Glutamatergic neuron (in vitro differentiated cells): Measurements from ENCODE around the gene SOX5. TPM values are rescaled to one million over a fixed set of nuclear protein-coding genes. Genes with fewer than 3 reads are reported as not detected.
"Not testable (repeated sequence)": the region's sequence is repeated elsewhere in the genome, so short reads cannot be mapped to it uniquely, and the experiment has no call there.

ENCODE experiments used
- DNase-seq: peaks from one replicate; pipeline ENCODE4 v3.0.0; 2022
- H3K27ac Mint-ChIP-seq: one replicate; pipeline ENCODE4 v1.8.0; 2020; ENCODE audit warnings: mild to moderate bottlenecking, mixed read lengths, inconsistent platforms; ENCODE audit not compliant: unreplicated experiment
- H3K27me3 Mint-ChIP-seq: one replicate; pipeline ENCODE4 v1.8.0; 2020; ENCODE audit warnings: mild to moderate bottlenecking, moderate library complexity, mixed read lengths, inconsistent platforms; ENCODE audit not compliant: unreplicated experiment
- H3K36me3 Mint-ChIP-seq: one replicate; pipeline ENCODE4 v1.8.0; 2020; ENCODE audit warnings: mild to moderate bottlenecking, mixed read lengths, inconsistent platforms; ENCODE audit not compliant: unreplicated experiment
- H3K4me1 Mint-ChIP-seq: one replicate; pipeline ENCODE4 v1.8.0; 2020; ENCODE audit warnings: mild to moderate bottlenecking, low read depth, mixed read lengths, inconsistent platforms; ENCODE audit not compliant: unreplicated experiment
- H3K4me3 Mint-ChIP-seq: one replicate; pipeline ENCODE4 v1.8.0; 2020; ENCODE audit warnings: mild to moderate bottlenecking, mixed read lengths, inconsistent platforms; ENCODE audit not compliant: unreplicated experiment
- H3K9me3 Mint-ChIP-seq: one replicate; pipeline ENCODE4 v1.8.0; 2020; ENCODE audit warnings: mild to moderate bottlenecking, moderate library complexity, mixed read lengths, inconsistent platforms; ENCODE audit not compliant: unreplicated experiment
- CTCF ChIP-seq: fragments of 200-600 bp; sonication (generic); IDR thresholded peaks from one replicate; pipeline ENCODE4 v1.5.0; 2021; ENCODE audit not compliant: partially characterized antibody, unreplicated experiment
- total RNA-seq: library from RNA; stranded (reverse); fragmentation: NEBNext Ultra II Directional; extraction: Animal tissue kit (Norgen Biotek cat#: 25700); gene quantifications from one replicate; pipeline ENCODE4 v1.2.1, GENCODE V29; 2021; ENCODE audit not compliant: unreplicated experiment

Gene SOX5
- total RNA-seq, 1 donor from 2014 or later = 118 TPM

DNA sequence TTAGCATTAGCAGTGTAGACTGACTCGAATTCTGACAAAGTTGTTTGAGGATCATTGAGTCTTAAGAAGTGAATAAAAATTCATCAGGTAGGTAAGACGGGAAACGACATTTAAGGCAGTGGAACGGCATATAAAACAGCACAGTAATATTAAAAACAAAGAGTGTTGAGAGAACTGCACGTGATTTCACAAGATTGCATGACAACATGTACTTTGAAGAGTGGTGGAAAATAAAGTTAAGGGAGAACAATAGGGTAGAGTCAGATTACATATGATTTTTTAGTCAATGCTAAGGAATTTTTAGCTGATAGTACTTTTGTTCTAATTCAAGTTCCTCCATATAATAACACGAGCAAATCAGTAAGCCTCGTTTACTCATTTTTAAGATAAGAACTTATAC is 115.4 kb downstream of the SOX5 start:
- H3K27me3 Mint-ChIP-seq = no peaks in the 10 kb centered on the region
- TF ChIP-seq CTCF = no peak
- H3K27ac Mint-ChIP-seq = no peak overlapping the region
- H3K9me3 Mint-ChIP-seq = no peaks in the 10 kb centered on the region
- no peak overlapping the region for H3K4me3 Mint-ChIP-seq
- no peak for DNase-seq
- H3K36me3 Mint-ChIP-seq = no peaks in the 10 kb centered on the region
- peaks cover 12% of the 10 kb centered on the region for H3K4me1 Mint-ChIP-seq

GRCh38 chr12:23831739-23832138 is 117.7 kb downstream of the SOX5 start:
- no peaks in the 10 kb centered on the region for H3K27me3 Mint-ChIP-seq
- H3K4me1 Mint-ChIP-seq = peaks cover 17% of the 10 kb centered on the region
- H3K36me3 Mint-ChIP-seq = no peaks in the 10 kb centered on the region
- TF ChIP-seq CTCF = no peak
- H3K9me3 Mint-ChIP-seq = no peaks in the 10 kb centered on the region
- H3K27ac Mint-ChIP-seq = no peak overlapping the region
- DNase-seq = no peak
- H3K4me3 Mint-ChIP-seq = no peak overlapping the region

DNA sequence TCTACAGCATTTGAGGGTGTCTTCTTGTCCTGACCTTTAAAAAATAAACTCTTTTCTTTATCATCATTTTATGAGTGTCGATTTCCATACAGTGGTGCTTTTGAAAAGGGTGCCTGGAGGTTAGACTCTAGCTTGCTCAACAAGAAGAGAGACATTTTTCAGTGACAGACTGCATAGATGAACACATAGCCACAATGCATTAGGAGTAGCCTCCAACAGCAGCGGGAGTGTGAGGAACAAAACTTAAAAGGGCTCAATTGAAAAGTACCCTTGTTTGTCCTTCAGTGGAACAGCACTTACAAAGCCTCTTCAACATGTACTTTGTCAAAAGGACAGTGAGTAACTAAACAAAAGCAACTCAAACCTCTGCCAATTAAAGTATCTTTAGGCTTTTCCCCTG is 119.3 kb downstream of the SOX5 start:
- H3K36me3 Mint-ChIP-seq = no peaks in the 10 kb centered on the region
- no peak for DNase-seq
- H3K27me3 Mint-ChIP-seq = no peaks in the 10 kb centered on the region
- TF ChIP-seq CTCF = no peak
- H3K4me1 Mint-ChIP-seq = peaks cover 19% of the 10 kb centered on the region
- no peak overlapping the region for H3K27ac Mint-ChIP-seq
- H3K9me3 Mint-ChIP-seq = no peaks in the 10 kb centered on the region
- H3K4me3 Mint-ChIP-seq = no peak overlapping the region

DNA sequence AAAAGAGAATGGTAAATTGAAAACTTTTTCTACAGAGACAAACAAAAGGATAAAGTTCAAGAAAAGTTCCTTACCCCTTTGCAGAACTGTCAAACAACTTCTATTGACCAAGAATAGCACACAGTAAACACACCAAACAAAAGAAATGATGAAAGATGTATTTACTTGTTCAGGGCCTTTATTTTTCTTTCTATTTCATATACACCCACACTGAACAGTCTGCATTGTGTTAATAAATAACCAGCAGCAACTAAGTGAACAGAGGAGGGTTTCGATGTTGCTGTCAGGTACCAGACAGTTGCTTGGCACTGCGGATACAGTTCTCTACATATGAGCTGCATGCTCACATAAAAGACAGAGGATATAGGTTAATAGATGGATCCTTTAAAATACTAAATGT is 122.1 kb downstream of the SOX5 start:
- Mint-ChIP-seq H3K27me3 (no peaks in the 10 kb centered on the region), H3K27ac (no peak overlapping the region), H3K4me3 (no peak overlapping the region), H3K9me3 (no peaks in the 10 kb centered on the region), H3K36me3 (peaks cover 10% of the 10 kb centered on the region), H3K4me1 (peaks cover 20% of the 10 kb centered on the region)
- no peak for TF ChIP-seq CTCF
- DNase-seq = no peak

DNA sequence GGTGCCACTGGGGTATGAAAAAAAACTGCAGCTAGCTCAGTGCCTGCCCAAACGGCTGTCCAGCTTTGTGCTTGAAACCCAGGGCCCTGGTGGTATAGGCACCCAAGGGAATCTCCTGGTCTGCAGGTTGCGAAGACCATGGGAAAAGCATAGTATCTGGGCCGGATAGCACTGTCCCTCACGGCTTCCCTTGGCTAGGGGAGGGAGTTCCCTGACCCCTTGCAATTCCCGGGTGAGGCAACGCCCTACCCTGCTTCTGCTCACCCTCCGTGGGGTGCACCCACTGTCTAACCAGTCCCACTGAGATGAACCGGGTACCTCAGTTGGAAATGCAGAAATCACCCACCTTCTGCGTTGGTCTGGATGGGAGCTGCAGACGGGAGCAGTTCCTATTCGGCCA is 124.3 kb downstream of the SOX5 start:
- Mint-ChIP-seq H3K4me1 (peaks cover 15% of the 10 kb centered on the region), H3K36me3 (peaks cover 15% of the 10 kb centered on the region)
- H3K4me3 Mint-ChIP-seq, H3K27me3 Mint-ChIP-seq, DNase-seq, H3K27ac Mint-ChIP-seq, H3K9me3 Mint-ChIP-seq: not testable (repeated sequence)

- peaks cover 2% of the 10 kb centered on the region for H3K9me3 Mint-ChIP-seq
- H3K4me3 Mint-ChIP-seq = no peak overlapping the region
- H3K27ac Mint-ChIP-seq = no peak overlapping the region
- DNase-seq = no peak
- peaks cover 12% of the 10 kb centered on the region for H3K4me1 Mint-ChIP-seq
- H3K36me3 Mint-ChIP-seq = peaks cover 15% of the 10 kb centered on the region
- TF ChIP-seq CTCF = no peak
- no peaks in the 10 kb centered on the region for H3K27me3 Mint-ChIP-seq
Observed at GRCh38 chr12:23824358-23824757, 125.1 kb downstream of the SOX5 start.

DNA sequence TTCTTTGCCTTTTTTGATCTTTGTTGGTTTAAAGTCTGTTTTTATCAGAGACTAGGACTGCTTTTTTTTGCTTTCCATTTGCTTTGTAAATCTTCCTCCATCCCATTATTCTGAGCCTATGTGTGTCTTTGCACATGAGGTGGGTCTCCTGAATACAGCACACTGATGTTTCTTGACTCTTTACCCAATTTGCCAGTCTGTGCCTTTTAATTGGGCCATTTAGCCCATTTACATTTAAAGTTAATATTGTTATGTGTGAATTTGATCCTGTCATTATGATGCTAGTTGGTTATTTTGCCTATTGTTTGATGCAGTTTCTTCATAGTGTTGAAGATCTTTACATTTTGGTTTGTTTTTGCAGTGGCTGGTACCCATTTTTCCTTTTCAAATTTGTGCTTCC is 126.6 kb downstream of the SOX5 start:
- not testable (repeated sequence) for H3K9me3 Mint-ChIP-seq, H3K27me3 Mint-ChIP-seq, DNase-seq, H3K4me3 Mint-ChIP-seq, H3K4me1 Mint-ChIP-seq, H3K27ac Mint-ChIP-seq
- peaks cover 15% of the 10 kb centered on the region for H3K36me3 Mint-ChIP-seq
